Psoas muscle (tissue), 8 donors: Measurements from ENCODE around the gene PKNOX1. TPM values are rescaled to one million over a fixed set of nuclear protein-coding genes. Genes with fewer than 3 reads are reported as not detected.
"Not testable (repeated sequence)": the region's sequence is repeated elsewhere in the genome, so short reads cannot be mapped to it uniquely, and the experiment has no call there.

Experiments
- ATAC-seq, 4 donors: fragments of 200-7000 bp; cut with Tn5 transposase; one replicate each; pipeline ENCODE4 v1.9.1; 2020; ENCODE audit warnings: moderate library complexity in 3 of 4, mild to moderate bottlenecking in 2 of 4
- DNase-seq, 2 donors: peaks; one replicate each; pipeline ENCODE4 v3.0.0-alpha.2; 2020
- H3K27ac ChIP-seq: fragments of 200-600 bp; one replicate; pipeline ENCODE4 v1.8.0; 2022
- H3K27me3 ChIP-seq, 3 donors: fragments of 200-600 bp in 1 of 3; one replicate each; pipeline versions ENCODE4 v1.6.1 to v1.8.0; 2013 to 2022; ENCODE audit warnings: low read length in 2 of 3, mild to moderate bottlenecking in 2 of 3, moderate library complexity in 1 of 3; ENCODE audit not compliant: insufficient read depth in 3 of 3
- H3K36me3 ChIP-seq, 2 donors: fragments of 200-600 bp in 1 of 2; one replicate each; pipeline versions ENCODE4 v1.6.1 to v1.8.0; 2013 to 2022; ENCODE audit warnings: low read depth in 1 of 2, mild to moderate bottlenecking in 1 of 2, moderate library complexity in 1 of 2; ENCODE audit not compliant: insufficient read depth in 1 of 2
- H3K4me1 ChIP-seq: fragments of 200-600 bp; one replicate; pipeline ENCODE4 v1.8.0; 2022
- H3K4me3 ChIP-seq: fragments of 200-600 bp; one replicate; pipeline ENCODE4 v1.8.0; 2022; ENCODE audit warnings: mild to moderate bottlenecking
- H3K9me3 ChIP-seq: fragments of 200-600 bp; one replicate; pipeline ENCODE4 v1.8.0; 2022
- CTCF ChIP-seq: fragments of 200-600 bp; IDR thresholded peaks from one replicate; pipeline ENCODE4 v1.8.0; 2022; ENCODE audit warnings: antibody characterized with exemption
- WGBS, 3 donors: extraction: QIAGEN DNeasy Blood & Tissue Kit; methylation state at CpG; one replicate each; pipeline versions ENCODE4 v1.1.6 to v1.1.7; 2013; 5-methylcytosine and 5-hydroxymethylcytosine counted together
- intact Hi-C, 2 donors: fragments of 100-400 bp; cut with DNase I; formaldehyde crosslinking; loops; one replicate each; pipeline versions ENCODE4 v1.11.0 to v1.14.2; 2022
- polyA plus RNA-seq, 3 donors: library from polyadenylated mRNA; stranded (reverse); fragments of 200-250 nt; gene quantifications; one replicate each; pipeline ENCODE4 v1.2.3, GENCODE V29; 2013
- total RNA-seq, 4 donors: library from RNA; stranded (reverse); fragmentation: NEBNext Ultra II Directional in 2 of 4; extraction: Animal tissue kit (Norgen Biotek cat#: 25700) in 2 of 4; gene quantifications; one replicate each; pipeline versions ENCODE4 v1.2.1 to v1.2.4, GENCODE V29; 2021 to 2023
- donor health status: healthy with polysubstance abuse.
- donor health status: DM: no; HTN: no; CAD: no; lungs with moderate emphysema.
- donor health status: Bipolar disorder and iron deficiency.
- donor health status: healthy.
- donor health status: DM: yes; HTN: yes; CAD: no.
- donor health status: DM: no; HTN: no; CAD: no.
- donor health status: DM: no; HTN: no; CAD: no.
- donor health status: DM: yes; HTN: yes; CAD: no.

PKNOX1 gene
- total and polyA plus RNA-seq, 7 donors: 6.0 to 14.7 (median 12.1) TPM

GRCh38 chr21:42937960-42938605 is 36.3 kb upstream of the PKNOX1 start:
- Histone ChIP-seq H3K9me3 (no peaks in the 10 kb centered on the region), H3K4me3 (no peak overlapping the region), H3K27ac (no peak overlapping the region), H3K4me1 (peaks cover 13% of the 10 kb centered on the region), H3K27me3 (no peaks in the 10 kb centered on the region), H3K36me3 (no peaks in the 10 kb centered on the region)
- intact Hi-C loops: loop anchor here (5.0 to 10.0 kb wide), 3 partner anchors 34 to 57 kb away; partner anchors contain the start of gene PKNOX1 (in 1 of the 2)
- no peak for DNase-seq
- 70 to 79% (median 75%) methylated on average over 21 of the region's 21 CpGs for WGBS, 3 donors
- no peak for ATAC-seq
- TF ChIP-seq CTCF: no peak

DNA sequence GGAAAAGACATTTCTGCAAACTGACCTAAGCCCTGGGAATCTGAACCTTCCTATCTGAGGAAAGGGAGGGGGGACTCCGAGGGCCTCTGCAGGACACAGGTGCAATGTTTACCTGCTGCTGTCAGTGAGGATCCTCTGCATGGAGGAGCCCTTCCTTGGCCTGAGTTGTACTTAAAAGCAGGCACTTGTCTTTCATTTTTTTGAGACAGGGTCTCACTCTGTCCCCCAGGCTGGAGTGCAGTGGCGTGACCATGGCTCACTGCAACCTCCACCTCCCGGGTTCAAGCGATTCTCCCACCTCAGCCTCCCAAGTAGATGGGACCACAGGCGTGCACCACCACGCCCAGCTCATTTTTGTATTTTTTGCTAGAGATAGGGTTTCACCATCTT is 35.8 kb upstream of the PKNOX1 start:
- H3K4me3 ChIP-seq, H3K27me3 ChIP-seq, H3K27ac ChIP-seq, H3K36me3 ChIP-seq, DNase-seq, H3K9me3 ChIP-seq, ATAC-seq: not testable (repeated sequence)
- intact Hi-C loops: loop anchor here (5.0 to 10.0 kb wide), 3 partner anchors 34 to 56 kb away; partner anchors contain the start of gene PKNOX1 (in 1 of the 2)
- H3K4me1 ChIP-seq: peaks cover 13% of the 10 kb centered on the region
- 88 to 96% (median 90%) methylated on average over 6 of the region's 6 CpGs for WGBS, 3 donors

DNA sequence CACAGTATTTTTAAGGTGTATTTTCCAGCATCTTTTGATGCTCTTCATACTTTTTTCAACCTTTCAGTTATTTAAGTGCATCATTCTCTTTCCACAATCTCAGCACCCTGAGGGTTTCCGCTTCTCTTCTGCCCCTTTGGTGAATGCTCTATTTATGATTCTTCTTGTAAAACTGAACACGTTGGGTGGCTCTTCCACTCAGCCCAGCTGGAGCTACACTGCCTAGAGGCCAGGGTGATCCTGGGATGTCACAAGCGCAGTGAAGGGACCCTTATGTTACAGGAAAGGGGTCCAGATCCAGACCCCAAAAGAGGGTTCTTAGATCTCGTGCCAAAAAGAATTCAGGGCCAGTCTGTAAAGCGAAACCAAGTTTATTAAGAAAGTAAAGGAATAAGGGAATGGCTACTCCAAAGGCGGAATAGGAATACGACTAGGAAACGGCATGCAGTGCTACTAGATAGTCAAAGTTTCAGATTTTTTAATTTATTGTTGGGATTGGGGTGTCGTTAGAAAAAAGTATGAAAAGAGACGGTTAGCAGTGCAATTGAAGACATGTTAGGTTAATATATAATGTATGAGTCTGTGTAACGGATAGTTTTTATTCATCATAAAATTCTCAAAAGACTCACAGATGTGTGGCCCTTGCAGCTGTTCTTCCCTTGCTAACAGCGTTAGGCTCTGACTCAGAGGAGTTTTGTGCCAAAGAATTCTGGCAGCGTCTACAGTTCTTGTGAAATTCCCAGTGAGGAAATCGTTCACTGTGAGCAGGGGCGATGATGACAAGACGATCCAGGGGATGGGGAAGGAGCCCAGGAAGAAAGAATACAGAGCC is 34.6 kb upstream of the PKNOX1 start:
- intact Hi-C loops: loop anchor here (5.0 to 10.0 kb wide), 3 partner anchors 33 to 55 kb away; partner anchors contain the start of gene PKNOX1 (in 1 of the 2)
- peak; percentile 98 to 99 (median 98) for ATAC-seq
- Histone ChIP-seq H3K27ac (peak overlapping the region; percentile 56), H3K9me3 (no peaks in the 10 kb centered on the region), H3K27me3 (no peaks in the 10 kb centered on the region), H3K4me3 (no peak overlapping the region), H3K4me1 (peaks cover 13% of the 10 kb centered on the region), H3K36me3 (no peaks in the 10 kb centered on the region)
- DNase-seq: peak; percentile 70 to 77
- no peak for TF ChIP-seq CTCF
- 20 to 24% (median 20%) methylated on average over 16 of the region's 16 CpGs for WGBS, 3 donors

DNA sequence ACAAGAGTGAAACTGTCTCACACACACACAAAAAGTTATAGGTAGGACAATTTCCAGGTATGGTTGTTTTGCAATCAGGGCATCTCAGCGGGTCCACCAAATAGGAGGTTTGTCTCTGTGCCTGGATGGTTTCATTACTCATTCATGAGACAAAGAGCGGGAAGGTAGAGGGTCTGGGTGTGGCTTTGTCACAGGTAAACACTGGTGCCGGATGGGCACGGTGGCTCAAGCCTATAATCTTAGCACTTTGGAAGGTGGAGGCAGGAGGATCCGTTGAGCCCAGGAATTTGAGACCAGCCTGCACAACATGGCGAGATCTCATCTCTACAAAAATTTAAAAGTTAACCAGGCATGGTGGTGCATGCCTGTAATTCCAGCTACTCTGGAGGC is 32.7 kb upstream of the PKNOX1 start:
- H3K27ac ChIP-seq: no peak overlapping the region
- DNase-seq: no peak
- TF ChIP-seq CTCF: no peak
- intact Hi-C loops: no loop called here
- no peaks in the 10 kb centered on the region for H3K27me3 ChIP-seq
- H3K4me1 ChIP-seq: peaks cover 13% of the 10 kb centered on the region
- WGBS, 3 donors: 94 to 95% (median 94%) methylated on average over 6 of the region's 6 CpGs
- H3K36me3 ChIP-seq: no peaks in the 10 kb centered on the region
- no peak for ATAC-seq
- H3K9me3 ChIP-seq: no peaks in the 10 kb centered on the region
- H3K4me3 ChIP-seq: no peak overlapping the region

DNA sequence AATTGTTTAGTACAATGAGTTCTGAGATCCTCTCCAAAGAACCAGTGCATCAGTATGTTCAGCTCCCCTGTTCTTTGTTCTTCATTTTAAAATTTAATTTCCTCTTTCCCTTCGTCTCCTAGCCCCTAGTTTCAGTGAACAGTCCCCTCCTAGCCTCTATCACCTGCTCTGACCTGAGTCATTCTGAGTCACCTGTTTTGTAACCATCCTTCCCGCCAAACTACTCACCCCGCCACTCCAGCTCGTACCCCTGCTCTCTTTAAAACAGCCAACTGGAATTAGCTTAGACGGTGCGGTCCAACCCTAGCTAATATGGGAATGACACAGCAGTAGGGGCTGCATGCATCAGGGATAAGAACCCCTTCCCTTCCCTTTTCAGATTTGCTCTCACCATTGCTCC is 32.1 kb upstream of the PKNOX1 start:
- H3K9me3 ChIP-seq: no peaks in the 10 kb centered on the region
- H3K36me3 ChIP-seq: no peaks in the 10 kb centered on the region
- ATAC-seq (no peak), DNase-seq (no peak)
- intact Hi-C loops: no loop called here
- 71 to 79% (median 74%) methylated on average over 6 of the region's 6 CpGs for WGBS, 3 donors
- no peak for TF ChIP-seq CTCF
- H3K4me1 ChIP-seq: peaks cover 13% of the 10 kb centered on the region
- H3K27ac ChIP-seq: no peak overlapping the region
- no peaks in the 10 kb centered on the region for H3K27me3 ChIP-seq
- H3K4me3 ChIP-seq: no peak overlapping the region

DNA sequence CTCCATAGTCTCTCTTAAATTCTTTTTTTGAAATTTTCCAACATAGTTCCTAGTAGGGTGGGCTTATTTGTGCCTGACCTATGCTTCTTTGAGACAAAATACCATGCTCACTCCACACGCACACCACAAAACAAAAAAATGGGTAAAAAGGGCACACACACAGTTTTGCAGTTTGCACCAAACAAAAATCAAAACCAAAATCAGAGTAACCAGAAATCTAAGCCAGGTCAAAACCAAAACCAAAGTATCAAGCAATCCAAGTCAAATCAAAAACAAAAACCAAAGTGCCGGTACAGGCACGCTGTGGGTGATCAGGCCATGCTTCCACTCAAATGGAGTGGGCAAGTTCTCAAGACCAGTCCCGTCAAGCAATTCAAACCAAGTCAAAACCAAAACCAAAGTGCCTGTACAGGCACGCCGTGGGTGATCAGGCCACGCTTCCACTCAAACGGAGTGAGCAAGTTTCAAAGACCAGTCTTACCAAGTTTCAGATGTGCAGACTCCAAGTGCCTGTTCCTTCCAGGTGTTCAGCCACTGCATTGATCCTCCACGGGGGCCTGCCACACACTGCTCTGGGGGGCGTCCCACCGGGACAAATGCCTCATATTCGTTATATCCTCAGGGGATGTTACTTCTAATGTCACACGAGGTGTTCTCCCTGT is 25.1 kb upstream of the PKNOX1 start:
- DNase-seq, H3K9me3 ChIP-seq, H3K36me3 ChIP-seq, H3K4me1 ChIP-seq, H3K27me3 ChIP-seq, ATAC-seq, H3K27ac ChIP-seq, intact Hi-C loops, H3K4me3 ChIP-seq: not testable (repeated sequence)
- WGBS, 3 donors: 80 to 84% (median 83%) methylated on average over 13 of the region's 13 CpGs

- H3K4me3 ChIP-seq, H3K27ac ChIP-seq, intact Hi-C loops, H3K9me3 ChIP-seq, H3K27me3 ChIP-seq, H3K4me1 ChIP-seq, ATAC-seq, H3K36me3 ChIP-seq, DNase-seq: not testable (repeated sequence)
- 95 to 97% (median 96%) methylated on average over 9 of the region's 9 CpGs for WGBS, 3 donors
These were observed 23.2 kb upstream of the PKNOX1 start for GRCh38 chr21:42951193-42951592.
